Activated T-helper 1 cell treated with Interleukin-2 at 50 U/mL for 16 hours (primary cell): Measurements from ENCODE around the gene NSRP1.
"Not testable (repeated sequence)": the region's sequence is repeated elsewhere in the genome, so short reads cannot be mapped to it uniquely, and the experiment has no call there.

Source experiments
- DNase-seq: peaks from one replicate; pipeline ENCODE4 v3.0.0-alpha.2; 2020; ENCODE audit warnings: low read depth

The NSRP1 gene

DNA sequence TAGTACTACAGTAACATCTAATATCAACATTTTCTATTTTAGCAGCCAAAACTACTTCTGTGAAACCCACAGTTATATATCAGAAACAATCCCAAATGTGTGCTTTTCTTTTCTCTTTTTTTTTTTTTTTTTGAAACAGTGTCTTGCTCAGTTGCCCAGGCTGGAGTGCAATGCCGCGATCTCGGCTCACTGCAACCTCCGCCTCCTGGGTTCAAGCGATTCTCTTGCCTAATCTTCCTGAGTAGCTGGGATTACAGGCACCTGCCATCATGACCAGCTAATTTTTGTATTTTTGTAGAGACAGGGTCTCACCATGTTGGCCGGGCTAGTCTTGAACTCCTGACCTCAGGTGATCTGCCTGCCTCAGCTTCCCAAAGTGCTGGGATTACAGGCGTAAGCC is 2.0 kb downstream of the NSRP1 start:
- not testable (repeated sequence) for DNase-seq

DNA sequence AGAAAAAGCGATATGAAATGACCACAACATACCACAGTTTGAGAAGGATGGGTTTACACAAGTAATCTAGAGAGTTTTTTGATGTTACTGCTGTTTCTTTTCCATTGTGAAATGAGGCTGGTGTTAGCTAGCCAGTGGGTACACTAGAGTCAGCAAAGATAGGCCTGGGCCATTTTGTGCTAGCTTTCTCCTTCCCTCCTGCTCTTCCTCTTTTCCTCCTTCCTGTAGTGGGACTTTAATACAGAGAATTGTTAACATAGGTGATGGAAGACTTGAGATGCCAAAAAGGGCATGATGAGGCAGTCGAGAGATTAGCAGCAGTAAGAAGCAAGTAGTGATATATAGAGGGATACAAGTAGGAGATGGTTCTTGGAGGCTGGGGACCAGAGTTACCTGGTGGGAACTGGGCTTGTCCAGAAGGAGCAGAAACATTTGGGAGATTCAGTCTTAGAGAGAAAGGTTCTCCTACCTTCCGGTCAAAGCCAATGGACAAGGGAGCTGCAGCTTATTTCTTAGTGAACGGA is 7.7 kb downstream of the NSRP1 start:
- no peak for DNase-seq

DNA sequence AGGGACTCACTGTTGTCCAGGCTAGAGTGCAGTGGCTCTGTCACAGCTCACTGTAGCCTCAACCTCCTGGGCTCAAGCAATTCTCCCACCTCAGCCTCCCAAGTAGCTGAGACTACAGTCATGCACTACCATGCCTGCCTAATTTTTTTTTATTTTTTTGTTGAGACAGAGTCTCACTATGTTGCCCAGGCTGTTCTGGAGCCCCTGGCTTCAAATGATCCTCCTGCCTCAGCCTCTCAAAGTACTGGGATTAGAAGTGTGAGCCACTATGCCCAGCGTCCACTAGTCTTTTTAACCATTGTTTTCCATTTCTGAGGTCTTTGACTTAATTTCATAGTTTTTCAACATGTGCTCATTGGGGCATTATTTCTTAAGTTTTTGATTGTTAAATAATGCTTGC is 13.5 kb downstream of the NSRP1 start:
- DNase-seq = no peak

DNA sequence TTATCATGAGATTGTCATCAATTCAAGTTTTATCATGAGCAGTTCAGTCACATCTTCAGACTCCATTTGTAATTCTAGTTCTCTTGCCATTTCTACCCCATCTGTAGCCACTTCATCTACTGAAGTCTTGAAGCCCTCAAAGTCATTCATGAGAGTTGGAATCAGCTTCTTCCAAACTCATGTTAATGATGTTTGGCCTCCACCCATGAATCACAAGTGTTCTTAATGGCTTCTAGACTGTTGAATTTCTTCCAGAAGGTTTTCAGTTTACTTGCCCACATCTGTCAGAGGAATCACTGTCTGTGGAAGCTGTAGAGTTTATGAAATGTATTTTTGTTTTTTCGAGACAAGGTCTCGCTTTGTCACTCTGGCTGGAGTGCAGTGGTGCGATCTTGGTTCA is 16.0 kb downstream of the NSRP1 start:
- DNase-seq = no peak

DNA sequence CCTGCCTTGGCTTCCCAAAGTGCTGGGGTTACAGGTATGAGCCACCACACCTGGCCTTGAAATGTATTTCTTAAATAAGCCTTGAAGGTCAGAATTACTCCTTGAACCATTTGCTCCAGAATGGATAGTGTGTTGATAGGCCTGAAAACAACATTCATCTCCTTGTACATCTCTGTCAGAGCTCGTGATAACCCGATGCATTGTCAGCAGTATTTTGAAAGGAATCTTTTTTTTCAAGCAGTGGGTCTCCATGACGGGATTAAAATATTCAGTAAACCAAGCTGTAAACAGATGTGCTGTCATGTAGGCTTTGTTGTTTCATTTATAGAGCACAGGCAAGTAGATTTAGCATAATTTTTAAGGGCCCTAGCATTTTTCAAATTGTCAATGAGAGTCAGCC is 16.6 kb downstream of the NSRP1 start:
- DNase-seq = no peak

DNA sequence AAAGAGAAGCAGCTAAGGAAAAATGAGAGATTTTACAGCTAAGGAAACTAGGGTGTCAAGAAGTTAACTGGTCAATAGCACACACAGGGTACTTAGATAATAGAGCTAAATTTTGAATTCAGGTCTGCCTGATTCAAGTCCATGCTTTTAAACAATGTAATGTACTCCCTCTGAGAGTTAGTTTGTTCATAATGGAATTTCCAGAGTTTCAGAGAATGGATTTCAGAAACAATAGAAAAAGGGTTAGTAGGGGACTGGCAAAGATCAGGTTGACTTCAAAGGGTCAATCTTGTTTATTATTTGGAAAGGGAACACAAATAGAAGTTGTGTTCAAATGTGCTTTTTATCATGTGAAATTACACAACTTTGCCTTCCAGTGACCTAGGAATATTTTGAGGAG is 17.9 kb downstream of the NSRP1 start:
- DNase-seq = no peak

DNA sequence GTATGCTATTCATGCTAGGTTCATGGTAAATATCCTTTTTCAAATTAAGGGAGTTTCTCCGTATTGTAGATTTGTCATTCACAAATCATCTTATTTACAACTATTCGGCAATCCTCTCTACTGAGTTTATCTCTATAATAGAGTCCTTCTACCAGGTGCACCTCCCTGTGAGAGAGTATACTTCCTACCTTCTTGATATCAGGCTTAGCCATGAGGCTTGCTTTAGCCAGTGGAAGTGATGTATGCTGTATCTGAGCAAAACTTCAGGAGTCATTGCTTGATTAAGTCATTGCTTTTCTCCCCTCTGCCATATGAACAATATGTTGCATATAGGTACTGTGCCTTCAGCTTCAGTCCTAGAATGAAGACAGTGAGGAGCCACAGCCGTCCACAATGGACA is 20.5 kb downstream of the NSRP1 start:
- no peak for DNase-seq

DNA sequence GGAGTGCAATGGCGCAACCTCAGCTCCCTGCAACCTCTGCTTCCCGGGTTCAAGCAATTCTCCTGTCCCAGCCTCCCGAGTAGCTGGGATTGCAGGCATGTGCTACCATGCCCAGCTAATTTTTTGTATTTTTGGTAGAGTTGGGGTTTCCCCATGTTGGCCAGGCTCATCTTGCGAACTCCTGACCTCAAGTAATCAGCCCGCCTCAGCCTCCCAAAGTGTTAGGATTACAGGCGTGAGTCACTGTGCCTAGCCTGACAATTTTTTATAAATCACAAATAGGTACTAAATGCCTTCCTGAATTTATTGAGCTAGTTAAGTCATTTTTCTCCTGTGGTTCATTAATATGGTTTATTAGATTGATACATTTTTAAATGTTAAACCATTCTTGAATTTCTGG is 31.2 kb downstream of the NSRP1 start:
- not testable (repeated sequence) for DNase-seq

DNA sequence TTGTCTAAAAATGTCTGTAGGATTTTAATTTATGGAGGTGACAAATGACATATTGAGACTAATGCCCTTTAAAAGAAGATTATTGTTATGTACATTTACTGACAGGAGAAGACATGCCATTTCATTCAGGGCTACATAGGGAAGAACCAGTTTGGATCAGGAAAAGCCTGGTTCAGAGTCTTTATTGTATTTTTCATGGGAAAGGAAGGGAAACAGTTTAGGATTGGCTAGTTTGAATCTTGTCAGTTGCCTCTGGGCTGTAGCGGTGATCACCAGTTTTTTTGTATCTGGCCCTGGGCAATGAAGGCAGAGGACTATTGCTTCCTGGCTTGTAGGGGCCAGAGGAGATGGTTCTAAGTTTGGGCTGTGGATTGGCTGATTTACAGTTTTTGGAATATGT is 31.8 kb downstream of the NSRP1 start:
- DNase-seq = no peak

DNA sequence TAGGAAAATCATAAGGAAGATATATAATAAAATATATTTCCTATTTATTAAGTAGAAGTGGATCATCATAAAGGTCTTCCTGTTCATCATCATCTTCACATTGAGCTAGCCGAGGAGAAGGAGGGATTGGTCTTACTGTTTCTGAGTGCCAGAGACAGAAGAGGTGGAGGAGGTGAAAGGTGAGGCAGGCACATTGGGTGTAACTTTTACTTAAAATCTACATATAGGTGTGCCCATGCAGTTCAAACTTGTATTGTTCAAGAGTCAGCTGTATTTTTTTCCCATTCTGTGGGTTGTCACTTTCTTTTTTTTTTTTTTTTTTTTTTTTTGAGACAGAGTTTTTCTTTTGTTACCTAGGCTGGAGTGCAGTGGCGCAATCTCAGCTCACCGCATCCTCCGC is 34.9 kb downstream of the NSRP1 start:
- DNase-seq = no peak

DNA sequence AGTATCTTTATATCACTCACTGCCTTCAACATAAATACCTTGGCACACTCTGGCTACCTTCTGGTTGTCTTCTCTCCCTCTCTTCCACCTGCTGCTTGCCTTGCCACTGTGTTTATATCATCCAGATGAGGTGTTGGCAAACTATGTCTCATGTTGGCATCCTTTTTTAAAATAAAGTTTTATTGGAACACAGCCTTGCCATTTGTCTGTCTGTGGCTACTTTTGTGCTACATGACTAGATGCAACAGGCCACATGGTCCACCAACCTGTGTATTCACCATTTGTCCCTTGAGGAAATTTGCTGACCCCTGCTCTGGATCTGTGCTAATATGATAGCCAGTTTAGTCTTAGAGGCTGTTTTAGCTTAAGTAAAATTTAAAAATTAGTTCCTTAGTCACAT is 36.8 kb downstream of the NSRP1 start:
- no peak for DNase-seq

DNA sequence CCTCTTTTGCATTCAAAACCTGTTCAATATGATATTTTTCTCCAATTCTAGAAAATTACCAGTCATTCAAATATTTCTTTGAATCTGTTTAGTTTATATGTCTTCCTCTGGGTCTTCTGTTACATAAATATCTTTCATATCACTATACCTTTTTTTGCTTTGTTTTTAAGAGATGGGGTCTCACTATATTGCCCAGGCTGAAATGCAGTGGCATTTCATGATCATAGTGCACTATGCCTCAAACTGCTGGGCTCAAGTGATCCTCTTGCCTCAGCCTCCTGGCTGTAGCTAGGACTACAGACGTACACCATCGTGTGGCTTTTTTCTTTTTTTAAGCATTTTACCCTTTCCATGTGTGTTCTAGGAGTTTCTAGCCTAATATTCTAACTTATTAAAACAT is 38.8 kb downstream of the NSRP1 start:
- no peak for DNase-seq

DNA sequence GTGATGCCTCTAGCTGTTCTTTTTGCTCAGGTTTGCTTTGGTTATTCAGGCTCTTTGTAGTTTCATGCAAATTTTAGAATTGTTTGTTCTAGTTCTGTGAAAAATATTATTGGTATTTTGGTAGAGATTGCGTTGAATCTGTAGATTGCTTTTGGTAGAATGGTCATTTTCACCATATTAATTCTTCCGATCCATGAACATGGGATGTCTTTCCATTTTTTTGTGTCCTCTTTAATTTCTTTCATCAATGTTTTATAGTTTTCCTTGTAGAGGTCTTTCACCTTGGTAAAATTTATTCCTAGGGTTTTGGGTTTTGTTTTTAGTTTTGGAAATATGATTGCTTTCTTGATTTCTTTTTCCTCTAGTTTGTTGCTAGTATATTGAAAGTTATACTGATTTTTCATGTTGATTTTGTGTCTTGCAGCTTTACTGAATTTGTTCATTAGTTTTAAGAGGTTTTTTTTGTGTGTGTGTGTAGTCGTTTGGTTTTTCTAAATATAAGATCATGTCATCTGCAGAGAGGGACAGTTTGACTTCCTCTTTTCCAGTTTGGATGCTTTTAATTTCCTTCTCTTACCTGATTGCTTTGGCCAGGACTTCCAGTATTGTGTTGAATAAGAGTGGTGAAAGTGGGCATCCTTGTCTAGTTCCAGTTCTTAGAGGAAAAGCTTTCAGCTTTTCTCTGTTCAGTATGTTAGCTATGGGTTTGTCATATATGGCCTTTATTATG is 42.4 kb downstream of the NSRP1 start:
- no peak for DNase-seq

DNA sequence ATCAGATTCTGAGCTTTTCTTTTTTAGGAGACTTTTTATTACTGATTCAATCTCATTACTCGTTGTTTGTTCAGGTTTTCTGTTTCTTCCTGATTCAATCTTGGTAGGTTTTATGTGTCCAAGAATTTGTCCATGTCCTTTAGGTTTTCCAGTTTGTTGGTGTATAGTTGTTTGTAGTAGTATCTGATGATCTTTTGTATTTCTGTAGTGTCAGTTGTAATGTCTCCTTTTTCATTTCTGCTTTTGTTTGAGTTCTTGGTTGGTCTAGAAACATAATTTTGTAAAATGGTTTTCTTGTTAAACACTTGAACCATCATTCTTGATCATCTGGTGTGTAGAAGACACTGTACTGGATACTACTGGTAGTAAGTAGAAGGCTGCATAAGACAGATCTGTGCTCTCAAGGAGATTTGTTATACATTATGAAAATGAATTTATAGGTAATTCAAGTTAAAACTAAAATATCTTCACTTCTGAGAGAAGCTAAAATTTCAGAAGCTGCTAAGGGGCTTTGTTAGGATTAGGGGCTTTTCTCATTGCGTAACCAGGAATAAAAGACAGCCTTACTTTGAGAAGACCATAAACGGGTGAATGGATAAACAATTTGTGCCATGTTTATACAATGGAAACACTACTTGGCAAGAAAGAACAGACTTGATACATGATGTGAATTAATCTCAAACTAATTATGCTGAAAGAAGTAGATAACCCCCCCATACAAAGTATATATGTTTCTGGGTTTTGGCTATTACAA is 44.0 kb downstream of the NSRP1 start:
- DNase-seq = no peak

DNA sequence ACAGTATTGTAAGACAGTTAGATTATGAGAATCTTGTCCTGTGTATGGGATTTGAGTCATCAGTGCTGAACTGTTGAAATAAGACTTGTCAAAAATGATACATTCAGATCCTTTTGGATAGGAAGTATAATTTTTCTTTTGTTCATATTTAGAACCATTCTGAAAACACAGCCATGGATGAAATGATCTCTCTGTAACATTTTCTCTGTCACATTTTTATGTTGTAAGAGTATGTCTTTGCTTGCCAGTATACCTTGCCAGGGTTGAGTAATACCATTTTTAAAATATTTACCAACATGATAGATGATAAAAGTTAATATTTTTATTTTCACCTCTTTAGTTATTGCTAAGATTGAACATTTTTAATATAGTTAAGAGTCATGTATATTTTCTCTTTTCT is 45.0 kb downstream of the NSRP1 start:
- DNase-seq = no peak

DNA sequence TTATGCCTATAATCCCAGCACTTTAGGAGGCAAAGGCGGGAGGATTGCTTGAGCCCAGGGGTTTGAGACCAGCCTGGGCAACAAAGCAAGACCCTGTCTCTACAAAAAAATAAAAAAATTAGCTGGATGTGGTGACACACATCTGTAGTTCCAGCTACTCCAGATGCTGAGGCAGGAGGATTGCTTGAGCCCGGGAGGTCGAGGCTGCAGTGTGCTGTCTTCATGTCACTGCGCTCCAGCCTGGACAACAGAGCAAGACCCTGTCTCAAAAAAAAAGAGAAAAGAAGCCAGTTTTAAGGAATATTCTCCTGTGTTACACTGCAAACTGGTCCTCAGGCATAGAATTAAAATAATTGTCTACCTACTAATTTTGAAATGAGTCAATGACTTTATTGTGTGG is 47.9 kb downstream of the NSRP1 start:
- no peak for DNase-seq

DNA sequence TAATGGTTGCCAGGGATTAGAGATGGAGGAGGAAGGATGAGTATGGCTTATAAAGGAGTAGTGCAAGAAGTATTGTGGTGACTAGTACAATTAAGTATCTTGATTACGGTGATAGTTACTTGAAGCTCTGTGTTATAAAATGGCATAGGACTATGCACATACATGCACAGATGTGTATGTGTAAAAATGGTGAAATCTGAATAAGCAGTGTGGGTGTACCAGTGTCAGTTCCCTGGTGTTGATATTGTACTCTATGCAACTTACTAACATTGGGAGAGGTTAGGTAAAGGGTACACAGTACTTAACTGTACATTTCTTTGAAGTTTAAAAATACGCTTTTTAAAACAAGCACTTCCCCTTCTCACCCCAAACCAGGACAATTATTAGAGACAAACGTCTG is 48.5 kb downstream of the NSRP1 start:
- no peak for DNase-seq

DNA sequence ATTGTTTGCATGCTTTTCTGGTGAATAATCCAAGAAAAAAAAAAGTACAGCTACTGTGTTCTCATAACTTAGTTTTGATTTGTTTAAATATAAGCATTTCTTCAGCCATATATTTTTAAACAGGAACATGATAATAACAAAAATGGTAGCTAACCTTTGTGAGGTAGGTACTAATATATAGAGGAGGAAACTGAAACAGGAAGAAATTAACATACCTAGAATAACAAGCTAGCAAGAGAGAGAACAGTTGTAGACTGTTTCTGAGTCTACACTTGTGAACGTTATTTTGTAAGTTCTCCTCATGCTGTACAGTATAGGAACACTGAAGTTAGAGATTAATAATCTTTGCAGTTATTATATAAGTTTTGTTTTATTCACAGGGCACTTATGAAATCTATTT is 49.3 kb downstream of the NSRP1 start:
- no peak for DNase-seq

DNA sequence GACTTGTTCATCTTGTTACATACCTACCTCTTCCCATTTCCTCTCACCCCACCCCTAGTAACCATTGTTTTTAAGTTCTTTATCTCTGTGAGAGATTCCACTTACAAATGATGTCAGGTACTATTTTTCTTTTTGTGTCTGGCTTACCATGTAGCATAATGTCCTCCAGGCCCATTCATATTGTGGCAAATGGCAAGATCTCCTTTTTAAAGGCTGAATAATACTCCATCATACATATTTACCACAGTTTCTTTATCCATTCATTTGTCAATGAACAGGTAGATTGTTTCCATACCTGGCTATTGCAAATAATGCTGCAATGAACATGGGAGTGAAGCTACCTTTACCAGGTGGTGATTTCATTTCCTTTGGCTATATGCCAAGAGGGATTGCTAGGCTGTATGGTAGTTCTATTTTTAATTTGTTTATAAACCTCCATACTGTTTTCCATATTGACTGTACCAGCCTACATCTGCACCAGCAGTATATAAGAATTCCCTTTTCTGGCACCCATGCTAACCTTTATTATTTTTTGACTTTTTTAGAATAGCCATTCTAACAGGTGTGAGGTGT is 53.9 kb downstream of the NSRP1 start:
- DNase-seq = no peak

DNA sequence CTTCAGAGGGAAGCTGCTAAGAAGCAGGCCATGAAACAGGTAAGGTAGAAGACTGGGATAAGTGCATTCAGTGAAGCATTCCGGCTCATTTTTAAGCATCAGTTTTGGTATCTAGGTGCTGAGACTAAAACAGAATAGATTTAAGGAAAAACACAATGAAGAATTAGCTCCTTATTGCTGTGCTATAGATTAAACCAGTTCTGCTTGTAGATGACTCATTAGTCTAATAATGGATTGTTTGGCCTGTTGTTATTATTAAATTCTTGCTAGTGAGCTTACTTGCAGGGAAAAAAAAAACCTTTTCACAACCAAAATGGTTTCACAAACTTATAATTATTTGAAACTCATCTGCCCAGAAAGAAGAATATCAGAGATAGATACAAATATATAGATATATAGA is 55.9 kb downstream of the NSRP1 start:
- DNase-seq = no peak

DNA sequence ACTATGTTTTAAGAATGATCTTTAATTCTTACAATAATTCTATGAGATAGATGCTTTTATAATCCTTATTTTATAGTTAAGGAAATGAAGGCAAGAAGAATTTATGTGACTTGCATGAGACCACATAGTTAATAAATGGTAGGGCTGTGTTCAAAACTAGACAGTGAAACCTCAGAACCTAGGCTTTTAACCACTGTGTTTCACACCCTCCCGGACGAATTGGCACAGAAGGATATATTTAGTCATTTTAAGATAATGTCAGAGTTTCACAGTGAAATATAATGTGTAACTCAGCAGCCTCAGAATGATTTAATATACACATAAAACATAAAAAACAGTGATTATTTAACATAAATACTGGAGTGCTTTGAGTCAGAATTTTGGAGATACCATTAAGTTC is 57.0 kb downstream of the NSRP1 start:
- no peak for DNase-seq

DNA sequence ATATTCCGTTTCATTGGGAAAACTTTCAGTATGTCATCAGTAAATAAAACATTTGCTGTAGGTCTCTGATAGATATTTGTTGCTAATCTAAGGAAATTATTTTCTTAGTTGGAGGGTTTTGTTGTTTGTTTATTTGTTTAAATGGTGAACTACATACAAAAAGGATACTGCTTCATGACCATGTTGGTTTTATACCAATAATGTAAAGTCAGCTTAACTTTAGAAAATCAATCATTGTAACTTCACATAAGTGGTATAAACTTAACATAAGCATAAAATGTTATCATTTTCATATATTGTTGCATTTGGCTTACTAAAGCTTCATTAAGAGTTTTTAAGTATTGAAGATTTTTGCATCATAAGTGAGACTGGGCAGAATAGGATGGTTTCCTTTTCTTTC is 57.9 kb downstream of the NSRP1 start:
- DNase-seq = no peak

DNA sequence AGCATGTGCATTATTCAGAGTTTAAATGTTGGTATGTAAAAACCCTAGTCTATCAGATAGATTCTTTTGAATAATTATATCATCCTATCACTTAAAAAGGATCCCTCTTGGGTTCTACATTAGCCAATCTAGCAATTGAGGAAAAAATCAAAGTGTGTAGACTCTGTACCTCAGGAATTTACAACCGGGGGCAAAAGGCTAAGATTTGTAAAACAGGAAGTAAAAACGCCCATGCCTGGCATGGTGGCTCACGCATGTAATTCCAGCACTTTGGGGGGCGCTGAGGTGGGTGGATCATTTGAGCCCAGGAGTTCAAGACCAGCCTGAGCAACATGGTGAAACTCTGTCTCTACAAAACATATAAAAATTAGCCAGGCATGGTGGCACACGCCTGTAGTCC is 60.2 kb downstream of the NSRP1 start:
- DNase-seq = no peak
